Measurements from ENCODE around the gene GPR35. TPM values are rescaled to one million over a fixed set of nuclear protein-coding genes. Genes with fewer than 3 reads are reported as not detected.
A peak's percentile ranks its signal among the peaks of the same experiment; 100 is the strongest.

Gene GPR35
- total and polyA plus RNA-seq, 7 donors, result 1.3 to 76.6 (median 7.8) TPM

GRCh38 chr2:240591226-240591625 lies 34.1 kb upstream of the GPR35 start:
- Histone ChIP-seq H3K36me3 (peaks cover 0 to 41% (median 19%) of the 10 kb centered on the region in 4 donors), H3K4me1 (peaks cover 0 to 35% (median 29%) of the 10 kb centered on the region in 4 donors), H3K4me3 (no peak overlapping the region), H3K27me3 (no peaks in the 10 kb centered on the region), H3K27ac (no peak overlapping the region), H3K9me3 (no peaks in the 10 kb centered on the region)
- peak; percentile 37 for DNase-seq
- 92 to 94% methylated on average over 6 of the region's 6 CpGs for WGBS, 2 donors
- intact Hi-C loops (cut with DNase I), result no loop called here
- TF ChIP-seq POLR2A (IDR thresholded peaks at IDR 0.05) (no peak), EP300 (IDR thresholded peaks at IDR 0.05) (no peak), POLR2AphosphoS5 (IDR thresholded peaks at IDR 0.05) (no peak), CTCF (IDR thresholded peaks at IDR 0.05) (no peak)

- H3K27ac ChIP-seq, result no peak overlapping the region
- 96% methylated on average over 13 of the region's 13 CpGs for WGBS, 2 donors
- H3K4me3 ChIP-seq, result no peak overlapping the region
- no peaks in the 10 kb centered on the region for H3K9me3 ChIP-seq
- TF ChIP-seq POLR2AphosphoS5 (IDR thresholded peaks at IDR 0.05), result no peak
- no peak for TF ChIP-seq EP300 (IDR thresholded peaks at IDR 0.05)
- TF ChIP-seq POLR2A (IDR thresholded peaks at IDR 0.05), result no peak
- TF ChIP-seq CTCF (IDR thresholded peaks at IDR 0.05), result no peak
- peaks cover 0 to 41% (median 19%) of the 10 kb centered on the region in 4 donors for H3K36me3 ChIP-seq
- no peaks in the 10 kb centered on the region for H3K27me3 ChIP-seq
- intact Hi-C loops (cut with DNase I), result no loop called here
- peaks cover 0 to 40% (median 35%) of the 10 kb centered on the region in 4 donors for H3K4me1 ChIP-seq
- DNase-seq, result peak; percentile 52
Observed at GRCh38 chr2:240591784-240592183, 33.5 kb upstream of the GPR35 start.

- 93 to 94% methylated on average over 20 of the region's 20 CpGs for WGBS, 2 donors
- TF ChIP-seq CTCF (IDR thresholded peaks at IDR 0.05) (no peak), EP300 (IDR thresholded peaks at IDR 0.05) (no peak), POLR2A (IDR thresholded peaks at IDR 0.05) (no peak), POLR2AphosphoS5 (IDR thresholded peaks at IDR 0.05) (no peak)
- DNase-seq, result peak; percentile 46
- Histone ChIP-seq H3K9me3 (no peaks in the 10 kb centered on the region), H3K36me3 (peaks cover 0 to 47% (median 22%) of the 10 kb centered on the region in 4 donors), H3K27ac (no peak overlapping the region), H3K4me3 (no peak overlapping the region), H3K4me1 (peaks cover 0 to 38% (median 29%) of the 10 kb centered on the region in 4 donors), H3K27me3 (no peaks in the 10 kb centered on the region)
- intact Hi-C loops (cut with DNase I), result no loop called here
Observed at GRCh38 chr2:240593026-240593702, 32.1 kb upstream of the GPR35 start.

- DNase-seq, result peak; percentile 61
- peaks cover 0 to 54% (median 29%) of the 10 kb centered on the region in 4 donors for H3K36me3 ChIP-seq
- TF ChIP-seq POLR2A (IDR thresholded peaks at IDR 0.05), result no peak
- no peak for TF ChIP-seq CTCF (IDR thresholded peaks at IDR 0.05)
- TF ChIP-seq EP300 (IDR thresholded peaks at IDR 0.05), result no peak
- no peak for TF ChIP-seq POLR2AphosphoS5 (IDR thresholded peaks at IDR 0.05)
- H3K9me3 ChIP-seq, result no peaks in the 10 kb centered on the region
- WGBS, 2 donors, result 95% methylated on average over 19 of the region's 19 CpGs
- intact Hi-C loops (cut with DNase I), result no loop called here
- no peaks in the 10 kb centered on the region for H3K27me3 ChIP-seq
- H3K4me1 ChIP-seq, result peaks cover 0 to 40% (median 27%) of the 10 kb centered on the region in 4 donors
- no peak overlapping the region for H3K4me3 ChIP-seq
- no peak overlapping the region for H3K27ac ChIP-seq
Observed at GRCh38 chr2:240593703-240594451, 31.4 kb upstream of the GPR35 start.

Measured in sigmoid colon (tissue), 7 donors.